GM12878 (cell line): ENCODE data around the gene HYAL1. TPM values are rescaled to one million over a fixed set of nuclear protein-coding genes. Genes with fewer than 3 reads are reported as not detected.
A peak's percentile ranks its signal among the peaks of the same experiment; 100 is the strongest.

Source experiments
- BACH1 ChIP-seq: fragments of 450-650 bp; IDR thresholded peaks from 2 replicates; pipeline ENCODE4 v1.6.1; 2017; ENCODE audit warnings: mild to moderate bottlenecking, borderline replicate concordance
- GABPA ChIP-seq: IDR thresholded peaks from 2 replicates; pipeline ENCODE4 v1.6.1; 2014; ENCODE audit warnings: antibody characterized with exemption, low read depth, mild to moderate bottlenecking, inconsistent platforms
- HDGF ChIP-seq: fragments of 450-650 bp; IDR thresholded peaks from 2 replicates; pipeline ENCODE4 v1.6.1; 2016; ENCODE audit warnings: antibody characterized with exemption
- IKZF2 ChIP-seq, 2 experiments: fragments of 450-650 bp; IDR thresholded peaks; 2 replicates each; pipeline ENCODE4 v1.6.1; 2017; ENCODE audit warnings: mild to moderate bottlenecking in 2 of 2, moderate library complexity in 2 of 2
- JUND ChIP-seq: IDR thresholded peaks from 2 replicates; pipeline ENCODE4 v1.6.1; 2012; ENCODE audit warnings: low read depth, mild to moderate bottlenecking, low read length, improper control_type of control experiment, moderate library complexity
- NBN ChIP-seq: fragments of 450-650 bp; IDR thresholded peaks from 2 replicates; pipeline ENCODE4 v1.6.1; 2016
- NFYB ChIP-seq: IDR thresholded peaks from 2 replicates; pipeline ENCODE4 v1.6.1; 2011; ENCODE audit warnings: low read depth, mild to moderate bottlenecking, low read length, improper control_type of control experiment, moderate library complexity; ENCODE audit not compliant: insufficient read depth
- NR2C2 ChIP-seq: IDR thresholded peaks from 2 replicates; pipeline ENCODE4 v1.6.1; 2011; ENCODE audit warnings: borderline replicate concordance, low read depth; ENCODE audit not compliant: control insufficient read depth, insufficient read length
- PML ChIP-seq: IDR thresholded peaks from 2 replicates; pipeline ENCODE4 v1.6.1; 2012; ENCODE audit warnings: low read length, inconsistent platforms
- RBBP5 ChIP-seq: fragments of 200-600 bp; sonication (generic); conservative IDR thresholded peaks from 2 replicates; pipeline ENCODE4 v1.6.1; 2016
- RELA ChIP-seq: fragments of 450-650 bp; IDR thresholded peaks from 2 replicates; pipeline ENCODE4 v1.8.0; 2014; ENCODE audit warnings: borderline replicate concordance; ENCODE audit not compliant: partially characterized antibody
- SMAD5 ChIP-seq: IDR thresholded peaks from 2 replicates; pipeline ENCODE4 v1.6.1; 2016; ENCODE audit warnings: antibody characterized with exemption, low read depth
- SMARCA5 ChIP-seq: fragments of 450-650 bp; IDR thresholded peaks from 2 replicates; pipeline ENCODE4 v1.6.1; 2017; ENCODE audit warnings: mild to moderate bottlenecking
- SUPT20H ChIP-seq: IDR thresholded peaks from 2 replicates; pipeline ENCODE4 v1.6.1; 2011; ENCODE audit warnings: low read depth, mild to moderate bottlenecking, low read length, moderate library complexity, borderline replicate concordance; ENCODE audit not compliant: control insufficient read depth
- TAF1 ChIP-seq: IDR thresholded peaks from 2 replicates; pipeline ENCODE4 v1.6.1; 2011; ENCODE audit warnings: mild to moderate bottlenecking, low read depth, low read length, borderline replicate concordance
- TBL1XR1 ChIP-seq: IDR thresholded peaks from 2 replicates; pipeline ENCODE4 v1.6.1; 2012; ENCODE audit warnings: low read depth, low read length, improper control_type of control experiment
- ZNF207 ChIP-seq: fragments of 450-650 bp; IDR thresholded peaks from 2 replicates; pipeline ENCODE4 v1.6.1; 2014; ENCODE audit warnings: antibody characterized with exemption, mild to moderate bottlenecking, borderline replicate concordance
- polyA plus RNA-seq, 11 experiments: library from polyadenylated mRNA; depleted of rRNA in 4 of 11; unstranded in 6 of 11; stranded (reverse) in 5 of 11; fragments of >200 nt; fragmentation: Nextera tagmentation in 4 of 11; fragmentation: Illumina TruSeq in 1 of 11; extraction: Ambion mirVana in 4 of 11; extraction: Trizol in 1 of 11; gene quantifications; 1 replicate in 1 of 11; 2 replicates in 10 of 11; pipeline versions ENCODE4 v1.2.1 to v1.2.3, GENCODE V29; 2011 to 2016; ENCODE audit warnings: inconsistent platforms in 2 of 11, missing spikeins in 2 of 11, low read depth in 1 of 11
- total RNA-seq, 4 experiments: library from RNA; depleted of rRNA in 3 of 4; stranded (reverse); fragments of >200 nt in 3 of 4; fragmentation: Illumina TruSeq in 1 of 4; extraction: Trizol in 1 of 4; gene quantifications; 2 replicates each; pipeline versions ENCODE4 v1.2.1 to v1.2.3, GENCODE V29; 2013 to 2021
- TF ChIP-seq, protein P1 (sequence below): fragments of 450-650 bp; IDR thresholded peaks from 2 replicates; pipeline ENCODE4 v1.6.1; 2016; ENCODE audit warnings: mild to moderate bottlenecking, moderate library complexity, borderline replicate concordance
- TF ChIP-seq, protein P2 (sequence below): IDR thresholded peaks from 2 replicates; pipeline ENCODE4 v1.6.1; 2012; ENCODE audit warnings: low read depth, low read length, improper control_type of control experiment
- TF ChIP-seq, protein P3 (sequence below): fragments of 450-650 bp; IDR thresholded peaks from 2 replicates; pipeline ENCODE4 v1.6.1; 2014; ENCODE audit warnings: mild to moderate bottlenecking
- TF ChIP-seq, protein P4 (sequence below), 3 experiments: IDR thresholded peaks in 2 of 3; conservative IDR thresholded peaks in 1 of 3; 2 replicates each; pipeline ENCODE4 v1.5.1; 2011; ENCODE audit warnings: low read depth in 3 of 3, low read length in 3 of 3, mild to moderate bottlenecking in 3 of 3, control low read depth in 2 of 3, moderate library complexity in 2 of 3, inconsistent platforms in 1 of 3, mixed read lengths in 1 of 3; ENCODE audit not compliant: control insufficient read depth in 2 of 3, insufficient read depth in 1 of 3; ENCODE audit errors: extremely low read depth in 1 of 3
- TF ChIP-seq, protein P5 (sequence below): fragments of 450-650 bp; IDR thresholded peaks from 2 replicates; pipeline ENCODE4 v1.6.1; 2016; ENCODE audit warnings: mild to moderate bottlenecking

HYAL1 gene
- total and polyA plus RNA-seq, 10 of the 15 experiments (the other 5 are each of a cell fraction or from before 2014, with no cell fraction given): 0.04 to 0.55 (median 0.18) TPM; not detected in 2

DNA sequence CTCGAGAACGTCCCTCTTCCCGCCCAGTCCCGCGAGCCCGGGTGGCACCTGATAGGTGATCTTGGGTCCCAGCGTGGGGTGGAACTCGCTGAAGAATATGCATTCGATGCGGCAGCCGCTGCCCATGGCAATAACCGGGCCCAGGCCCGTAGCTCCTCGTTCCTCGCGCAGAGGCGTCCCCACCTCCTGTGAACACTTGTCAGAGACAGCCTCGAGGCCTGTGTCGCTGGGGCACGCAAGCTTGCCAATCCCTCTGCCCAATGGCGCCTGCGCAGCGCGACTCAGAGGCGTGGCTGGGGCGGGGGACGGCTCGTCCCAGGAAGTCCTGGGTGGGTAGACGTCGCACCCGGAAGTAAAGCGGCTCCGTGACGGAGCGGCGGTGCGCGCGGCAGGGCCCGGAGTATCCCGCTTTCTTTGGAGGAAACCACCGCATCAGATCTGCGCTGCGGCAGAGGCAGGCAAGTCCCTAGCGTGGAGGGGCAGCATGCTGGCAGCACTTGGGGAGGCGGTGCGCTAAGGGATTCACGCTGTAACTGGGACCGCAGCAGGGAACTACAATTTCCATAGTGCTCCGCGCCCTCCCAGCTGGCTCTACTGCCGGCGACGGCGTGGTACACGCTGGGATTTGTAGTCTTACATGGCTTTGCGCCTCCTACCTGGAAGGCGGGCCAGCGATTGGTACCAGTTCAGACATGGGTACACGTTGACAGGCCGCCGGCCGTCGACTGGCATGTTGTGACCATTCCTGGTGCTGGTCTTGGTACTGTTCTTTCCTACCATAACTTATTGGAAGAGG is 47.4 kb upstream of the HYAL1 start, which contains the start of the genes CYB561D2 and NPRL2 (continued):
- TF ChIP-seq NR2C2: no peak
- TF ChIP-seq, protein P1, sequence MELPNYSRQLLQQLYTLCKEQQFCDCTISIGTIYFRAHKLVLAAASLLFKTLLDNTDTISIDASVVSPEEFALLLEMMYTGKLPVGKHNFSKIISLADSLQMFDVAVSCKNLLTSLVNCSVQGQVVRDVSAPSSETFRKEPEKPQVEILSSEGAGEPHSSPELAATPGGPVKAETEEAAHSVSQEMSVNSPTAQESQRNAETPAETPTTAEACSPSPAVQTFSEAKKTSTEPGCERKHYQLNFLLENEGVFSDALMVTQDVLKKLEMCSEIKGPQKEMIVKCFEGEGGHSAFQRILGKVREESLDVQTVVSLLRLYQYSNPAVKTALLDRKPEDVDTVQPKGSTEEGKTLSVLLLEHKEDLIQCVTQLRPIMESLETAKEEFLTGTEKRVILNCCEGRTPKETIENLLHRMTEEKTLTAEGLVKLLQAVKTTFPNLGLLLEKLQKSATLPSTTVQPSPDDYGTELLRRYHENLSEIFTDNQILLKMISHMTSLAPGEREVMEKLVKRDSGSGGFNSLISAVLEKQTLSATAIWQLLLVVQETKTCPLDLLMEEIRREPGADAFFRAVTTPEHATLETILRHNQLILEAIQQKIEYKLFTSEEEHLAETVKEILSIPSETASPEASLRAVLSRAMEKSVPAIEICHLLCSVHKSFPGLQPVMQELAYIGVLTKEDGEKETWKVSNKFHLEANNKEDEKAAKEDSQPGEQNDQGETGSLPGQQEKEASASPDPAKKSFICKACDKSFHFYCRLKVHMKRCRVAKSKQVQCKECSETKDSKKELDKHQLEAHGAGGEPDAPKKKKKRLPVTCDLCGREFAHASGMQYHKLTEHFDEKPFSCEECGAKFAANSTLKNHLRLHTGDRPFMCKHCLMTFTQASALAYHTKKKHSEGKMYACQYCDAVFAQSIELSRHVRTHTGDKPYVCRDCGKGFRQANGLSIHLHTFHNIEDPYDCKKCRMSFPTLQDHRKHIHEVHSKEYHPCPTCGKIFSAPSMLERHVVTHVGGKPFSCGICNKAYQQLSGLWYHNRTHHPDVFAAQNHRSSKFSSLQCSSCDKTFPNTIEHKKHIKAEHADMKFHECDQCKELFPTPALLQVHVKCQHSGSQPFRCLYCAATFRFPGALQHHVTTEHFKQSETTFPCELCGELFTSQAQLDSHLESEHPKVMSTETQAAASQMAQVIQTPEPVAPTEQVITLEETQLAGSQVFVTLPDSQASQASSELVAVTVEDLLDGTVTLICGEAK: peak; percentile 95
- TF ChIP-seq SUPT20H: no peak
- TF ChIP-seq, protein P2, sequence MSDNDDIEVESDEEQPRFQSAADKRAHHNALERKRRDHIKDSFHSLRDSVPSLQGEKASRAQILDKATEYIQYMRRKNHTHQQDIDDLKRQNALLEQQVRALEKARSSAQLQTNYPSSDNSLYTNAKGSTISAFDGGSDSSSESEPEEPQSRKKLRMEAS: peak; percentile 96
- peak; percentile 87; the same call in 1 of the 2 replicates for TF ChIP-seq SMAD5
- no peak for TF ChIP-seq IKZF2 (IDR thresholded peaks at IDR 0.05)
- TF ChIP-seq NFYB: no peak
- TF ChIP-seq RBBP5: no peak
- TF ChIP-seq TBL1XR1: 0 out of 2 replicates have a peak, but pooled peaks have one; percentile 43
- TF ChIP-seq JUND: no peak
- TF ChIP-seq, protein P3, sequence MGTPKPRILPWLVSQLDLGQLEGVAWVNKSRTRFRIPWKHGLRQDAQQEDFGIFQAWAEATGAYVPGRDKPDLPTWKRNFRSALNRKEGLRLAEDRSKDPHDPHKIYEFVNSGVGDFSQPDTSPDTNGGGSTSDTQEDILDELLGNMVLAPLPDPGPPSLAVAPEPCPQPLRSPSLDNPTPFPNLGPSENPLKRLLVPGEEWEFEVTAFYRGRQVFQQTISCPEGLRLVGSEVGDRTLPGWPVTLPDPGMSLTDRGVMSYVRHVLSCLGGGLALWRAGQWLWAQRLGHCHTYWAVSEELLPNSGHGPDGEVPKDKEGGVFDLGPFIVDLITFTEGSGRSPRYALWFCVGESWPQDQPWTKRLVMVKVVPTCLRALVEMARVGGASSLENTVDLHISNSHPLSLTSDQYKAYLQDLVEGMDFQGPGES: no peak
- TF ChIP-seq, protein P4, sequence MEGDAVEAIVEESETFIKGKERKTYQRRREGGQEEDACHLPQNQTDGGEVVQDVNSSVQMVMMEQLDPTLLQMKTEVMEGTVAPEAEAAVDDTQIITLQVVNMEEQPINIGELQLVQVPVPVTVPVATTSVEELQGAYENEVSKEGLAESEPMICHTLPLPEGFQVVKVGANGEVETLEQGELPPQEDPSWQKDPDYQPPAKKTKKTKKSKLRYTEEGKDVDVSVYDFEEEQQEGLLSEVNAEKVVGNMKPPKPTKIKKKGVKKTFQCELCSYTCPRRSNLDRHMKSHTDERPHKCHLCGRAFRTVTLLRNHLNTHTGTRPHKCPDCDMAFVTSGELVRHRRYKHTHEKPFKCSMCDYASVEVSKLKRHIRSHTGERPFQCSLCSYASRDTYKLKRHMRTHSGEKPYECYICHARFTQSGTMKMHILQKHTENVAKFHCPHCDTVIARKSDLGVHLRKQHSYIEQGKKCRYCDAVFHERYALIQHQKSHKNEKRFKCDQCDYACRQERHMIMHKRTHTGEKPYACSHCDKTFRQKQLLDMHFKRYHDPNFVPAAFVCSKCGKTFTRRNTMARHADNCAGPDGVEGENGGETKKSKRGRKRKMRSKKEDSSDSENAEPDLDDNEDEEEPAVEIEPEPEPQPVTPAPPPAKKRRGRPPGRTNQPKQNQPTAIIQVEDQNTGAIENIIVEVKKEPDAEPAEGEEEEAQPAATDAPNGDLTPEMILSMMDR (IDR thresholded peaks at IDR 0.05 in 2 of 3, conservative IDR thresholded peaks at IDR 0.05 in 1 of 3; ENCODE audit: control insufficient read depth in 2 of 3, extremely low read depth in 1 of 3, insufficient read depth in 1 of 3, low read depth in 3 of 3, low read length in 3 of 3): no peak
- no peak; the same call in 1 of the 2 replicates for TF ChIP-seq PML
- TF ChIP-seq SMARCA5: no peak
- TF ChIP-seq ZNF207: no peak; the same call in 1 of the 2 replicates
- TF ChIP-seq, protein P5, sequence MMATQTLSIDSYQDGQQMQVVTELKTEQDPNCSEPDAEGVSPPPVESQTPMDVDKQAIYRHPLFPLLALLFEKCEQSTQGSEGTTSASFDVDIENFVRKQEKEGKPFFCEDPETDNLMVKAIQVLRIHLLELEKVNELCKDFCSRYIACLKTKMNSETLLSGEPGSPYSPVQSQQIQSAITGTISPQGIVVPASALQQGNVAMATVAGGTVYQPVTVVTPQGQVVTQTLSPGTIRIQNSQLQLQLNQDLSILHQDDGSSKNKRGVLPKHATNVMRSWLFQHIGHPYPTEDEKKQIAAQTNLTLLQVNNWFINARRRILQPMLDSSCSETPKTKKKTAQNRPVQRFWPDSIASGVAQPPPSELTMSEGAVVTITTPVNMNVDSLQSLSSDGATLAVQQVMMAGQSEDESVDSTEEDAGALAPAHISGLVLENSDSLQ: 0 out of 2 replicates have a peak, but pooled peaks have one; percentile 57
- peak; percentile 89 for TF ChIP-seq GABPA
- TF ChIP-seq BACH1: peak; percentile 59; the same call in 1 of the 2 replicates
- TF ChIP-seq HDGF: peak; percentile 59; the same call in 1 of the 2 replicates
- no peak for TF ChIP-seq RELA
- peak; percentile 64; the same call in 1 of the 2 replicates for TF ChIP-seq TAF1
- TF ChIP-seq NBN: peak; percentile 83; the same call in 1 of the 2 replicates
